OCI-LY7 (cell line): Measurements from ENCODE around the gene TTC7B.

Experiments used
- CTCF ChIP-seq: fragments of 200-600 bp; sonication (generic); conservative IDR thresholded peaks from 2 replicates; pipeline ENCODE4 v1.5.1; 2014; ENCODE audit warnings: mild to moderate bottlenecking, antibody characterized with exemption, low read length, moderate library complexity, mixed read lengths
- EZH2phosphoT487 ChIP-seq: fragments of 200-600 bp; sonication (generic); IDR thresholded peaks from 2 replicates; pipeline ENCODE4 v1.6.1; 2018; ENCODE audit warnings: low read depth, borderline replicate concordance, mild to moderate bottlenecking, mixed run types, antibody characterized with exemption, low read length, moderate library complexity, mixed read lengths

GRCh38 chr14:90569201-90569600 is 247.0 kb downstream of the TTC7B start:
- no peak for TF ChIP-seq CTCF
- TF ChIP-seq EZH2phosphoT487 = no peak
